GM10248 (cell line): ENCODE data around the gene PAK3.

ENCODE experiments used
- CTCF ChIA-PET: fragments of 300-600 bp; sonication (Branson Sonifier 250); formaldehyde crosslinking; extraction: SDS; loops from one replicate; lab custom pipeline; 2021; ENCODE audit warnings: antibody characterized with exemption; lab: Yijun Ruan, JAX
- POLR2A ChIA-PET: fragments of 350-650 bp; sonication (Branson Sonifier 250); formaldehyde crosslinking; extraction: SDS; loops from one replicate; lab custom pipeline; 2020; ENCODE audit warnings: antibody characterized with exemption; lab: Yijun Ruan, JAX
- DNase-seq: peaks from one replicate; pipeline ENCODE4 v3.0.0; 2012; ENCODE audit errors: extremely low spot score
- TF ChIP-seq, protein P1 (sequence below): IDR thresholded peaks from 2 replicates; pipeline ENCODE4 v1.5.1; 2012; ENCODE audit warnings: mild to moderate bottlenecking, low read depth; ENCODE audit errors: extremely low read depth, missing control alignments, control extremely low read depth

PAK3 gene

DNA sequence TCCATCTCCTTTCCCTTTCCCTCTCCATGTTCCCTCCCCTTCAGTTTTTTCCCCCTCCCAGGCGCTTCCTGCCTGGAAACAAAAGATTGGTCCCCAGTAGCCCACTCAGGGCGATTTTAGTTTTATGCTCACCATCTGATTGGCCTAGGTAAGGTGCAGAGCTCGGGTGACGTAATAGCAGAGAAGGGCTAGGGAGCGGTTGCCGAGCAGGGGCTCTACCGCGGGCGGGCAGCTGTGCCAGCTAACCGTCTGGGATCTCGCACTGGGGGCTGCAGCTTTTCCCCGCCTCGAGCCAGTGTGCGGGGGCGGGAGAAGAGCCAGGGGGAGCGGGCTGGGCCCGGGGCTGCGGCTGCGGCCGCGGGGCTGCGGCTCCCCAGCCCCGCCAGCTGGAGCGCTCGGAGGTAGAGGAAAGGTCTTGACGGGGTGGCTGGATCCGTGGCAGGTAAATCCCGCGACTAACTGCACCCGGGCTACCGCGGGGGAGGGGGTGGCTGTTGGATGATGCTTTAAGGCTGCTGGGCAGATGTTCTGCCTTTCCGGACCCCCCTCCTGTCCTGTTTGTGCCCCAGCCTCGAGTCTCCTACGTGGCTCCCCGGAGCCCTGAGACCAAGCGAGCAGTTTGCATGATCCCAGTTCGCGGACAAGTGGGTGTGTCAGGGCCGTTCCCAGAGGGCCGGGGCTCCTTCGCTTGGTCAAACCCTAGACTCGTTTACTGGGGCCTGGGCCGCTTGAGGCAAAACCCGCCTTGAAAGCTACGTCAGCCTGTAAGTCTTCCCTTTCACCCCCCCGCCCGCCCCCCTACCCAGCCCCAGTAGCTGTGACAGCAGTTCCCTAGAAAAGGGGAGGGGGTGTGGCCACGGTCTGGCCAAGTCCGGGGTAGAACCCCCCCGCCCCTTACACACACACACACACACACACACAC is at the start of gene PAK3:
Gene PAK3, plus strand, starts transcription at position 218 of the 922 bp plus-strand sequence. CDS start 26,913 bp downstream, outside the sequence.
- TF ChIP-seq, protein P1, sequence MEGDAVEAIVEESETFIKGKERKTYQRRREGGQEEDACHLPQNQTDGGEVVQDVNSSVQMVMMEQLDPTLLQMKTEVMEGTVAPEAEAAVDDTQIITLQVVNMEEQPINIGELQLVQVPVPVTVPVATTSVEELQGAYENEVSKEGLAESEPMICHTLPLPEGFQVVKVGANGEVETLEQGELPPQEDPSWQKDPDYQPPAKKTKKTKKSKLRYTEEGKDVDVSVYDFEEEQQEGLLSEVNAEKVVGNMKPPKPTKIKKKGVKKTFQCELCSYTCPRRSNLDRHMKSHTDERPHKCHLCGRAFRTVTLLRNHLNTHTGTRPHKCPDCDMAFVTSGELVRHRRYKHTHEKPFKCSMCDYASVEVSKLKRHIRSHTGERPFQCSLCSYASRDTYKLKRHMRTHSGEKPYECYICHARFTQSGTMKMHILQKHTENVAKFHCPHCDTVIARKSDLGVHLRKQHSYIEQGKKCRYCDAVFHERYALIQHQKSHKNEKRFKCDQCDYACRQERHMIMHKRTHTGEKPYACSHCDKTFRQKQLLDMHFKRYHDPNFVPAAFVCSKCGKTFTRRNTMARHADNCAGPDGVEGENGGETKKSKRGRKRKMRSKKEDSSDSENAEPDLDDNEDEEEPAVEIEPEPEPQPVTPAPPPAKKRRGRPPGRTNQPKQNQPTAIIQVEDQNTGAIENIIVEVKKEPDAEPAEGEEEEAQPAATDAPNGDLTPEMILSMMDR, result no peak
- CTCF ChIA-PET, result no interaction called here
- POLR2A ChIA-PET, result no interaction called here
- DNase-seq, result no peak

DNA sequence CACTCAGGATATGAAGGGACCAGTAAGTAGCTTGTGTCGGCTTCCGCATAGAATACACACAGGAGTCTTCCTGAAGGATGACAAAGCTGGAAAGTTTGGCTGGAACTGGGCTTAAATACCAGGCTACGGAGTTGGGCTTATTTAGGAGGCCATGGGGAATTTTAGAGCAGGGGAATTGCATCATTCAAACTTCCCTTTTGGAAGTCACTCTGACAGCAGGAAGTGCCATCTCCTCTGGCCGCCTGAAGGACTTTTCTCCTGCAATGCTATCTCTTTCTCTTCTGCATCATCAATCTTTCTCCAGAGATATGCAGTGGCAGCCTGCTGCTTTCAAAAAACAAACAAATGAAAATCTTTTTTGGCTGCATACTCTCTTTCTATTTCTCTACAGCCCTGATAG is 48.4 kb upstream of the PAK3 start:
- CTCF ChIA-PET, result no interaction called here
- DNase-seq, result no peak
- TF ChIP-seq, protein P1, result no peak
- POLR2A ChIA-PET, result no interaction called here

DNA sequence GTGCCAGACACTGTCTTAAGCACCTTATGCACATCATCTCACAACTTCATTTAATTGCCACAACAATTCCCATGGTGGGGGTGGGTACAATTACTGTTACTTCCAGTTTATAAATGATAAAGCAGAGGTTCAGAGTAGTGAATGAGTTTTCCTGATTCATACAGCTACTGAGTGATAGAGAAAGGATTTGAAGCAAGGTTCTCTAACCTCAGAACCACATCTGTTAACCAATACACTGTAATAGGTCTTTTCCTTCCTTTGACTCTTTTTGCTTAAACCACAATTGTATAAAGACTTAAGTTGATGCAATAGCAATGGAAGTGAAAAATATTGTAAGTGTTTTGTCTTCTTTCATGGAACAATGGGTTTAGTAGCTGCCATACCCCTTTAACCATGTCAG is 43.5 kb upstream of the PAK3 start:
- DNase-seq, result no peak
- ChIA-PET CTCF (no interaction called here), POLR2A (no interaction called here)
- TF ChIP-seq, protein P1, result no peak

DNA sequence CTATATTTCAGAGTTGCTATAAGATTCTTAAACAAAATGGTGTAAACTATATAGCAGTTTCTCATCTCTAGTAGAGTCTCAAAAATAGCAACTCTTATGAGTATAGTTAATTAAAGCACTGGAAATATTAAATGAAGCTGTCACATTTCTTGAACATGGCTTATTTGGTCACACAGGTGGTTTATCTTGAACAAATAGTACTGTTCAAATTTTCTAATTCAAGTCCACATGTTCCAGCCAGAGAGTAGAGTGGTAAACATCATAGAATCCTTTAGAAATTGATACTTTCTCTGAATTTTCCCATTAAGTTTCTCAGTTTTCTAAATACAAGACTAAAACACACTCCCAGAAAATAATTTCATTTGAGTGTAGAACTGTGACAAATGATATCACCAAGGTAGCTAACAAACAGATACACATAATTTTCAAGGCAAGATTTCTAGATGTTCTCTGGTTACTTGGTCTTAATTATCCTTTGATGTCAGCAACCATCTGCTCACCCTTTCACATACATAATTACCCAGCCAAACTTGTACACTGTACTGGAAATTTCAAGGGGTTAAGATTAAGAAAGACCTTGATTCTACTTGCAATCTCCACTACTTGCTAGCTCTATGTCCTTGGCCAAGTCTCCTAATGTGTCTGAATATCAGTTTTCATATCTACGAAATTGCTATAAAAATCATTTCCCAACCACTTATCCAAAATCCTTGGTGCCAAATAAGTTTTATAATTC is 24.3 kb upstream of the PAK3 start:
- ChIA-PET POLR2A (no interaction called here), CTCF (no interaction called here)
- TF ChIP-seq, protein P1, result no peak
- DNase-seq, result no peak

DNA sequence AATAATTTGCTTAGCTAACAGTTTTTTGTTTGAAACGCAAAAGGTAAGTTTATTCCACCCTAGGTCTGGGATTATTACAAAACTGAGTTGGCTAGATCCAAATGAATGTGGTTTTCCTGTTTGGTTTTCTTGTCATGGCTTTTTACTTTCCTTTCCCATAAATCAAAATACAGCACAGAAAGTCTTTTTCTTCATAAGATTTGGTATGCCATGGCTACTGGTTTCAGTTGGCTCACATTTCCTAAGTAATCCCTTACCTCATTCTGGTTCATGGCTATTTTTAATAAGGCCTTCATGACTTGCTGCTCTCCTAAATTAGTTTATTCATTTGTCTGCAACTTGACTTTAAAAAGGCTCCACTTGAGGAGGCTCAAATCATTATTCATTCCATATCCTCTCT is 12.9 kb upstream of the PAK3 start:
- CTCF ChIA-PET, result no interaction called here
- DNase-seq, result no peak
- POLR2A ChIA-PET, result no interaction called here
- TF ChIP-seq, protein P1, result no peak

DNA sequence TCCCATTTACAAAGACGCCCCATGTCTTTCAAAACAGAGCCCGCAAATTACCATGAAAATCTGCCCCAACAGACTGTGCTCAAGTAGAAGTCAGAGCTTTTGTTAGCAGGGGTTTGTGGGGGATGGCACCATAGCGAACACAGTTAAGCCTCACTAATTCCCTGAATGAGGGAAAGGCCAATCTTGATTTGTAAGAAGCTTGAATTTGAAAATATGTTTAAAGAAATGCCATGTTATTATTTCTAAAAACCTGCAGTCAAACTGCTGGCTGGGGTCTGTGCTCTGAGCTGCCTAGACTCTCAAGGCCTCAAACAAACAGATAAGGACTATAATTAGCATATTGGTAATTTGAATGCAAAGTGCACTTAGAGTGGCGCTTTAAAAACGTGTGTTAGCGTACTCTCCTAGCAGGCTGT is 9.4 kb upstream of the PAK3 start:
- ChIA-PET CTCF (no interaction called here), POLR2A (no interaction called here)
- TF ChIP-seq, protein P1, result no peak
- DNase-seq, result no peak
